HEK293T (cell line): ENCODE data around the gene CTSZ.

ENCODE experiments used
- BHLHE40 ChIP-seq: fragments of 450-650 bp; IDR thresholded peaks from 2 replicates; pipeline ENCODE4 v1.6.1; 2016; ENCODE audit warnings: mild to moderate bottlenecking, moderate library complexity, borderline replicate concordance
- SP1 ChIP-seq: fragments of 450-650 bp; IDR thresholded peaks from 2 replicates; pipeline ENCODE4 v1.6.1; 2017

- TF ChIP-seq SP1, result no peak
- TF ChIP-seq BHLHE40, result no peak
These were observed 35.2 kb upstream of the CTSZ start, which contains the start of gene PRELID3B for GRCh38 chr20:59042151-59042795.
